ENCODE results near the gene TMEM270.
A peak's percentile ranks its signal among the peaks of the same experiment; 100 is the strongest.

TMEM270 gene

DNA sequence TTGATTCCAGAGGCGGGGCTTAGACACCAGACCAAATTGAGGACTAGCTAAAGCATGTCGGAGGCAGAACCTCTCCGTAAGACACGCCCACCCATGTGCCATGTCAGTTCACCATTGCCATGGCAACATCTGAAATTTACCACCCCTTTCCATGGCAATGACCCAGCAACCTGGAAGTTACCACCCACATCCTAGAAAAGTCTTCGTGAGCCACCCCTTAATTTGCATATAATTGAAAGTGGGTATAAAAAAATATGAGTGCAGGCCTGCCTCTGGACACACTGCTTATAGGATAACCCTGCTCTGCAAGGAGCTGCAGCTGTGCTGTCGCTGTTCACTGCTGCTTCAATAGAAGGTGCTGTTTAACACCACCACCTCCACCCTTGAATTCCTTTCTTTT, 28.0 kb downstream of the TMEM270 start:
- DNase-seq (ENCODE audit: low spot score): peak; percentile 76

DNA sequence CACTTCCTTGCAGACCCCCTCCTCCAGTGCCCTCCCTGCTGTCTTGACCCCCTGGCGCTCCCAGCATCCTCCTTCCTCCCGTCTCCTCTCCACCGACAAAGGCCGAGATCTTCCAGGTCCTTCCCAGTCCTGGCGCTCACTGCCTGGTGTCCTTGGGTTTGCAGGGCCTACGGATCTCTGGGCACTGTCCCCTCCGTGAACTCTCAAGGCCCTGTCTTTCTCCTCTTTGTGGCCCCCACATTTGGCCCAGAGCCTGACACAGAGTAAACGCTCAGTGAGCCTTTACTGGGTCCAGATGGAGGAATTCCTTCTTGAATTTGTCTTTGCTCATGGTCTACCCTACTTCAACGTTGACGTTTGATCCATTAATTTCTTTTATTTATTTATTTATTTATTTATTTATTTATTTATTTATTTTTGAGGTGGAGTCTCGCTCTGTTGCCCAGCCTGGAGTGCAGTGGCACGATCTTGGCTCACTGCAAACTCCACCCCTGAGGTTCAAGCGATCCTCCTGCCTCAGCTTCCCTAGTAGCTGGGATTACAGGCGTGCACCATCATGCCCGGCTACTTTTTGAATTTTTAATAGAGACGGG, 29.7 kb downstream of the TMEM270 start:
- DNase-seq (ENCODE audit: low spot score): no peak

DNA sequence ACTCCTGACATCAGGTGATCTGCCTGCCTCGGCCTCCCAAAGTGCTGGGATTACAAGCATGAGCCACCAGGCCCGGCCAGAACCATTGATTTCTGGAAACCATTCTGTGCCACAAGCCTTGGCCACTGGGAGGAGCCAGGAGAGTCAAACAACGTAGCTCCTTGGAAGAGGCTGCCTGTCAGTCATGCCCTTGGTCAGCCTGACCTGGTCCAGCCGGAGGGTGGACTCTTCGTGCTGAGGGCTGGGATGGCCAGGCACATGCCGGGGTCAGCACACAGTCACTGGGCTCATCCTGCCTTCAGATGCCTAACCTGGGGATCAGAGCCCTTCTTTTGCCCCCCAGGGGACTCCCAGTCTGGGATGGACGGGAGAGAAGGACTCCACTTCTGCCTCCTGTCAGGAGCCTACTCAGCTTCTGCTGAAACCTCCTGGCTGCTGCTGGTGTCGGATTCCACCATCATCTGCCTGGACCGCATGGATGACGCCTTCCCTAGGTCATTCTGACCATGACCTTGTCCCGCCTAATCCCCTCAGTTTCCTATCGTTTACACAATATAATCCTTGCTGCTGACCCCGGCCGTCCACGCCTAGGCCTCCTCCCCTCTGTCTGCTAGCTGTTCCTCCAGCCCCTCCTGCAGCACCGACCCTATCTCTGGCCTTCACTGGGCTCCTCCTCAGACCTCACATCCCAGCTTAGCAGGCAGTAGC, 30.4 kb downstream of the TMEM270 start:
- DNase-seq (ENCODE audit: low spot score): no peak

DNA sequence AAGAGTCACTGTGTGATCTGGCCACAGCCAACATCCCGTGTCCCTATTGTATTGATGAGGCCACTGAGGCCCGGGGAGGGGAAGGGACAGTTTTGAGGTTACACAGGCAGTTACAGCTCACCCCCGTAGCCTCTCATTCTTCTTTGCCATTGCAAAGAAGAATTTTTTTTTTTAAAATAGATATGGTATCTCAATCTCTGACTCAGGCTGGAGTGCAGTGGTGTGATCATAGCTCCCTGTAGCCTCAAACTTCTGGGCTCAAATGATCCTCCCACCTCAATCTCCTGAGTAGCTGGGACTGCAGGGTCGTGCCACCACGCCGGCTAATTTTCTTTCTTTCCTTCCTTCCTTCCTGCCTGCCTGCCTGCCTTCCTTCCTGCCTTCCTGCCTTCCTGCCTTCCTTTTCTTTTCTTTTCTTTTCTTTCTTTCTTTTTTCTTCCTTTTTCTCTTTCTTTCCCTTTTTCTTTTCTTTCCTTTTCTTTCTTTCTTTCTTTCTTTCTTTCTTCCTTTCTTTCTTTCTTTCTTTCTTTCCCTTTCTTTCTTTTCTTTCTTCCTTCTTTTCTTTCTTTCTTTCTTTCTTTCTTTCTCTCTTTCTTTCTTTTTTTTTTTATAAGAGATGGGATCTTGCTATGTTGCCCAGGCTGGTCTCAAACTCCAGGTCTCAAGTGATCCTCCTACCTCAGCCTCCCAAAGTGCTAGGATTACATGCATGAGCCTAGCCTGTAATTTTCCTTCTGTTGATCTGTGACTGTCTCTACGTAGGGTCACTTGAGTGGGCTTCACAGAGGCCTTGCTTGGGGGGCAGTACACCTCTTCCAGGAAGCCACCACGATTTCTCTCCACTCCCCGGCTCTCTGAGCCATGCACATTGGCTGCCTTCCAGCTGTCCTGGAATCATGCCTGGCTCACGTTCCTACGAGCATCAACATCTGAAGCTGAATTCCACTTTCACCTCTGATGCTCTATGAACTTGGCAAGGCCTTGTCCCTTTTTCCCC, 31.3 kb downstream of the TMEM270 start:
- peak; percentile 41 for DNase-seq (ENCODE audit: low spot score)

DNA sequence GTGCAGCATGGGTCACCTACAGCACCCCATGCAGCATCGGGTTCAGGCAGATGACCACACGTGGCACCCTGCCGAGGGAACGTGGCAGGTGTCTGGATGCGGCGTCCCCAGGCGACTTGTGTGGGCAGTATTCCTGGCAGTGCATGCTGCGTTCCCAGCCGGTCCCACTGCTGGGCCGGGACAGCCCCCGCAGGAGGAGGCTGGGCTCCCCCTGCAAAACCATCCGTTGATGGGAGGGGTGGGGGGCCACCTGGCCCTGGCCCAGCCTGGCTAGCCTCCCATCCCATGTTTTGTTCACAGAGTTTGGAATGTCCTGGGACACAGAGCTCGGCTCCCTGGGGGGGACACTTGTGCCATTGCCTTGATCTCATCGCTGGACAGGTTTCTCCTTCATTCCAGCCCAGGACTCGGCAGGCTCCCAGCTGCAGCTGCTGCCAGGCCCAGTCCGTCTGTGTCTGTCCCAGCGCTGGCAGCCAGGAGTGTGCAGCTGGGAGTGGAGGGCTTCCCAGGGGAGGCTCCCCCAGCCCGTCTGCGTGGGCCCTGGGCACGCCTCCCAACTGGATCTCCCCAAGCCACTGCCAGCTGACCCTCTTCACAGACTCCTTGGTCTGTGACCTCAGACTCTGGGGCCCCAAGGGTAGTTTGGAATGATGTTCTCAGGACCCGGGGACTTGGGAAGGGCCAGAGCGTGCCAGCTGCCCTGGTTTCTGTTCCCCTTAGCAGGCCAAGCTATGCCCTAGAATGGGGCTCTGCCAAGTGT, 32.6 kb downstream of the TMEM270 start:
- no peak for DNase-seq (ENCODE audit: low spot score)

DNA sequence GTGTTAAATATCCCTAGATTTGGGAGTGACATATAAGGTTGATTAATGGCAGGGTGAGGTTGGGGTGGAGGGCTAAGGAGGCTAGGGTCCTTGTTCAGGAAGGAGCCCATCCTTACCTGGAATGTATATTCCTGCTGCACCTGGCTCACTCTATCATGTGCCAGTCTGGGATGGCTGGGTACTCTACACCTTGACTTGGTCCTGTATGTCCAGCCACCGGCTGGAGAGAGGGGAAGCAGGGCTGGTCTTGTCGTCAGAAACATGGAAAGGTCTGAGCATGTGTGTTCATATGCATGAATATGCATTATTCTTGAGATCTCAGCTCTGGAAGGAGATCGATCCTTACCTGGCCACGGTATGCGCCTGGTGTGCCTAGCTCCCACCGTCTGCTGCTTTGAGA, 33.2 kb downstream of the TMEM270 start:
- DNase-seq (ENCODE audit: low spot score): no peak

DNA sequence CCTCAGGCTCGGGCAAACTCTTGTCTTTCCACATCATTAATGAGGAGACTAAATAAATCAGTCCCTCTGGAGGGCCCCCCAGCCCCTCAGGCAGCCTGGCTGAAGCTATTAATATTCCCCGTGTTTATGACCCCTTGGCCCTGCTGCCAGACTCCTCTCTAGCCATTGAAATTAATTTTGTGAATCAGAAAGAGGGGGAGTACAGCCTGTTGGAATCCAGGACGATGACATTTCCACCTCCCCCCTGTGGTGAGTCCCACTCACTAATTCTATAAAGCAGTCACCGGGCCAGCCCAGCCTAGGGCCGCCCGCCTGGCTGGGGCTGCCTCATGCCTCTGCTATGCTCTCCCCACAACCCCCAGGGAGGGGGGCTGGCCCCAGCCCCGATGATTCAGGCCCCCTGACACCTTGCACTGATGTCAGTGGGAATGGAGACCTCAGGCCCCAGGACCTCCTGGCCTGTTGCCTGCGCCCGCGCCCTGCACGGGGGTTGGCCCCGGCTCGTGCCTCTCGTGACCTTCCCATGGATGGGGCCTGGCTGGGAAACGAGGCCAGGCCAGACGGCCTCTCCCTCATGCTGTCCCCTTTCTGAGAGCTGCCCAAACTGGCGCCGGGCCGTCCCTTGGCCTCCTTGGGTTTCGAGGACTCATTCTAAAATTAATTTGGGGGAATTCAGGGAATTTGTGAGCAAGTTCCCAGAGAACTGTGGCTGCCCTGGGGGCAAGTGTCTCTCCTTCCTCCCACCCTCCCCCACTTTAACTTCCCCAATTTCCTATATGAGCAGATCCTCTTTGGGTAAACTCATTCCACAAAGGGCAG, 34.0 kb downstream of the TMEM270 start:
- no peak for DNase-seq (ENCODE audit: low spot score)

DNA sequence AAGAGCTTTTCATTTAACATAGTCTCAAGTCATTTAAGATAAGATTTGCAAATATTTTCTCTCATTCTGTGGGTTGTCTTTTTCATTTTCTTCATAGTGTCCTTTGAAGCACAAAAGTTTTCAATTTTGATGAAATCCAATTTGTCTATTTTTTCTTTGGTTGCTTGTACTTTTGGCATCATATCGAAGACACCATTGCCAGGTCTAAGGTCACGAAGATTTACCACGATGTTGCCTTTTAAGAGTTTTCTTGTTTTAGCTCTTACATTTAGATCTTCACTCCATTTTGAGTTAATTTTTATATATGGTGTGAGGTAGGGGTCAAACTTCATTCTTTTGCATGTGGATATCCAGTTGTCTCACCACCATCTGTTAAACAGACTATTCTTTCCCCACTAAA, 34.7 kb downstream of the TMEM270 start:
- DNase-seq (ENCODE audit: low spot score): no peak

DNA sequence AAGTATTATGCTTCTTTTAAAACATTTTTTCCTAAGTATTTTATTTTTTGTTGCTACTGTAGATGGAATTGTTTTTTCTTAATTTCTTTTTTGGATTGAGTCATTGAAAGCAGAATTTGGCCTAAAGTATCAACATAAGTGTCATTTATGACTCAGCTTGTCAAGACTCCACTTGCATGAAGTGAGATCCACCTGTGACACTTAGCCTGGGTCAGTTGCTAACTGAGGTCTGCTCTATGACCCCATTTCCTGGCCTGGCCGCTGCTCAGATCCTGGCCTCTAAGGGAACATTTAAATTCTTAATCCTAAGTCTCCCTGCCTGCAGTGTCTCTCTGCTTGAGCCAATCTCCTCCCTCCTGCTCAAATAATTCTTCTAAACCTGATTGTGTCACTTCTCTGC, 35.5 kb downstream of the TMEM270 start:
- no peak for DNase-seq (ENCODE audit: low spot score)

DNA sequence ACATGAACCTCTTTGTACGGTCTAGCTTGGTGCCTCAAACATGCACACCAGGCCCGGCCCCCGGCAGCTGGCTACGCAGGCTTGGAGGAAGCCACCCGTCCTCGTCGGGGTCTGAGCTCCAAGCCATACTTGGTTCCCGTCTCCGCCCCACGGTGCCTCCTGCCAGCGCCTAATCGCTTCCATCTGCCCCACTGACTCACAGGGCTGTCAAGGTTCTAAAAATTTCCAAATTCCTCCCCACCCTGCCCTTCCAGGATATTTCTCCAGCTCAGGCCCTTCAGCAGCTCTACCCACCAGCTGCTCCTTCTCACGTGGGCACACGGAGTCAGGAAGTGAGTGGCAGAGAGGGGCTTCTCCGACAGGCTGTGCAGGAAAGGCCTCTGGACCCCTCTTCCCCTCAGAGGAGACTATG, 38.8 kb downstream of the TMEM270 start:
- no peak for DNase-seq (ENCODE audit: low spot score)

DNA sequence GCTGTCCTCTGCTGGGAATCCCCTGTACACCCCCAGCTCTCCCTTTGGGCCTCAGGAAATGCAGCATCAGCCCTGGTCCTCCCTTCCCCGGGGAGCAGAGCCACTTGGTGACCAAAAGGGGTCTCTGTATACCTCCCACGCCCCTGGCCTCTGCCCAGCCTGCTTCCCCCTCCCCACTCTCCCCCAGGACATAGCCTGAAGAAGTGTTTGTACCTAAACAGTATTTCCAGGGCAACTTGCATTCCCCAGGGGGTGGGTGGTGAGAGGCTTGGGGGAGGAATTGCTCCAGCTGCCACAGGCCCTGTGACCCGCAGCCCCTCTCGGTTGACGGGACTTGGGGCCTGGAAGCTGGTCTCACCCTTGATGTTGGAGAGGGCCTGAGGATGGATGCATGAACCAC, 39.3 kb downstream of the TMEM270 start:
- no peak for DNase-seq (ENCODE audit: low spot score)

DNA sequence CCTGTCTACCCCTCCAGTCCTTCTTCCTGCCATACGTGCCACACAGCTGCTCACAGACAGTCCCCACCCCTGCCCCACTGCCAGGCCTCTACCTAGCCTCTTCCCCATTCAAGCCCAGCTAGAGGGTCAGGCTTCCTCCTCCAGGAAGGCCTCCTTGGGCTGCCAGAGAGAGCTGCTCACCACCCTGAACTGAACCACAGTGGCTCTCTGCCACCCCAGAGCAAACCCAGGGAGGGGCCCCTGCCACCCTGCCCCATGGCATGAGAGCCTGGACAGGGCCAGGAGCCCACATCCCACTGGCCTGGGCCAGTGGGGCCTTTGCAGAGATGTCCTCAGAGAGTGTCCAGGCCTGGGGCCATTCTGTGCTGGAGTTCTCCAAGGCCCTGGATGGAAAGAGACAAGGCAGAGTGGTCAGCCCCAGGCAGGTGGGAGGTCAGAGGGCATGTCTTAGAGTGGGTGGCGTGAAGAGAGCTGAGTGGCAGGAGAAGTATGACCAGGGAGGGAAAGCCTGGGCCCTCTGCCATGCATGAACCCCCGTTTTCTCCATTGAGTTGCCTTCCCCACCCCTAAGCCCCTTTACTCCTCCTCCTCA, 40.4 kb downstream of the TMEM270 start:
- DNase-seq (ENCODE audit: low spot score): no peak

DNA sequence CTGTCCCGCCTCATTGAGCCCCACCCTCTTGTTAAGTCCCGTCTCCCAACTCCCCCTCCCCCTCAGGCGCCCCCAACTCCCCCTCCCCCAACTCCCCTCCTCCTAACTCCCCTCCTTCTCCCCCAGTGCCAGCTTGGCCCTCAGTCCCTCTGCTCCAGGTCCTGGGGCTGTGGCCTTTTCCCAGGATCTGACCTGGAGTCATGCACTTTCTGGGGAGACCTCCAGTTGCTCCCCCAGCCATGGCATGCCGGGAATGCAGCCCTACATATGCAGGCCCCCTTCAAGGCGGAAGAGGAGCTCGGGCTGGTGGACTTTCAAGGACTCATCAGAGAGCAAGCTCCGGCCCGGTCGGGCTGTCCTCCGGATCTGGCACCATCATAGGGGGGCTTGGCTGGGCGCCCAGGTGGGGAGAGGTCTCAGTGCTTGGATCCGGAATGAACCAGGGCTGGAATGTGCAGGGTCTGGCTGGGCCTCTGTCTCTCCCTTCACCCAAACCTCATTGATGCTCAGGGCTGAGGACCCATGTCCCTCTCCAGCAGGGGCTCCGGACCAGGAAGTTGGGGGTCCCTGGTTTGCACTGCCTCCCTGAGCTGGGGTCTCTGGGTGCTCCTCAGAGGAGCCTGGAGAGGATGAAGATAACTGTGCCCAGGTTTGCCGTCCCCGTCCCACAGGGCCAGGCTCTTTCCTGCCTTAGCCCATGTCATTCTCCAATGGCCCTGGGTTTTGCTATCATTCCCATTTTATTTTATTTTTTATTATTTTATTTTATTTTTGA, 41.1 kb downstream of the TMEM270 start:
- DNase-seq (ENCODE audit: low spot score): no peak

DNA sequence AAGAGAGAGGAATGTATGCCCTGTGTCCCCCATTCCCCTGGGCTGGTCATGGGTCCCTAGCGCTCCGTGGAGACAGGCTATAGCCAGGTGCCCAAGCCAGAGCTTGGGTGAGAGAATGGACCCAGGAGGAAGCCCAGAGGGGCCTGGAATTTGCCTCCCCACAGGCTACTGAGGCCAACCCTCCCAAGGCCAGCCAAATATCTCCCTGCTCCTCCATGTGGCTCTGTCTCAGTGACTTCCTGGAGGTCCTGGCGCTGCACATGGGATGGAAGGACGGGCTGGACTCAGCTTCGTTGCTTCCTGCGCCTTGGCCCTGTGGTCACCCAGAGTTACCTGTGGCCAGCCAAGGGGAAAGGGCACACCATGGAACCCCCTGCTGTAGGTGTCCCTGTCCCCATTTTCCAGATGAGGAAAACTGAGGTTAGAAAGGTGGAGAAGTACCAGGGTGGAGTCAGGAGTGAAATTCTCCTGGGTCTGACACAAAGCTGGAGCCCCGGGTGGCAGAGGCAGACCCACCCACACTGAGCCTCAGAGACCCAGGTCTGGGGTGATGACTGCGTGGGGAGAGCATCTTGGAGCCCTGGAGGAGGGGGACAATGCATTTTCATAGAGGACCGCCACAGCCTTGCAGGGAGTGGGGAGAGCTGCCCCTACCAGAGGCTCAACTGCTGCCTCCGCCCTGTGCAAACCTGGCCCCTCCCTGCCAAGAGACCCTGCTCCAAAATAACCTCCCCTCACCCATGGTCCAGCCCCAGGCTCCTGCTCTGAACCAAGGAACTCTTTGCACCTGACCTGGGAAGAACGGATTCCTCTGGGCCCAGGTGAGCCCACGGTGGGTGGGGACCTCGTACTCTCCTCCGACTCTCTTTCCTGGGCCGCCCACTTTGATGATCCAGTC, 42.6 kb downstream of the TMEM270 start:
- DNase-seq (ENCODE audit: low spot score): no peak

DNA sequence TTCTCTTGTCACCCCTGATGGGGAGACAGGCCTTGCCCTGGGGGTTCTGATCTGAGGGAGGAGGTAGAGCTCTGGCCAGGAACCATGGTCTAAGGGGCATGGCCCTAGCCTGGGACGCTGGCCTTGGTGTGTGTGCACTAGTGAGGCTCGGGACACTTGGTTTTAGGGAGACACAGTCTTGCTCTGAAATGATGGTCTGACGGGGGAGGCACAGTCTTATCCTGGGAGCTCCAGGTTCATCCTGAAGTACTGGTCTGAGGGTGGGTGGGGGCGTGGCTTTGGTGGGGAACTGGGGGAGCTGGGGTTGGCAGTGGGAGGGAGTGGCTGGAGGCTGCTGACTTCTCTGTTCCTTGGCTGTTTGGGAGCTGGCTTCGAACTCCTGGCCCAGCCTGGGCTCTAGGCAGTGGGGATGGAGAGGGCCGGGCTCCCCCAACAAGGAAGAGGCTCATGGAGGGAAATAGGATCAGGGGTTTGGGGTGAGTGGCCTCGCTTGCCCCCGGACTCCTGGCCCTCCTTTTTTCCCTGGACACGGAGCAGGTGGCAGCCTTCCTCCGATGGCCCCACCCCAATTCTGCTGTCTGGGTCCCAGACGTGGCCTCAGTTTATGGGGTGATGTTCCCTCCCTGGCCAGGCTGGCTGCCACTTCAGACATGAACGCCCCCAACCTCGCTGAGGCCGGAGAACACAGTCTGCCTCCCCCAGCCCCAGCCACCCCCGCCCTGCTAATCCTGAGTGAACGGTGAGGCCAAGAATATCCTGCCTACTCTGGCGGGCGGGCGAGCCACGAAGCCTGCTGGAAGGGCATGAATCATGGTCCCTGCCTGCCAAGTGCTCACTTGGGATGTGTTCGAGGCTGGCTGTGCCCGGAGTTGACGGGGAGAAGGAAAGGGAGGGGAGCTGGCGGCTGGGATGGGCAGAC, 43.5 kb downstream of the TMEM270 start:
- no peak for DNase-seq (ENCODE audit: low spot score)

DNA sequence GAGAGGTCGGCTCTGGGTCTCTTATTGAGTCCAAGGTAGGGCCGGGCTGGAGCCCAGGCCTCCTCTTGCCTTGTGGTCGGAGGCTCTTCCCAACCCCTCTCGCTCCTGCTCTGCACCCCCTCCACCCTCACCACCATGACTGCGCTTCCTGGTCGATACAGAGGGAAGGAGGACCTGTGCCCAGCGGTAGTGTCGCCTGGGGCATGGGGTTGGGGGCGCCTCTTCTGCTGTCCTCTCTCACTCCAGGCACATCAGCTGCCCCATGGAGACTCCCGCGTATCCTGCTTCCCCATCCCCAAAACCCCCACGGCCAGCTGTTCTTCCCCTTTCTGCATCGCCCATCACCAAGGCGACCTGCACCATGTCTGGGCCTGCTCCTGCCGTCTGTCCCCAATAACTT, 44.4 kb downstream of the TMEM270 start:
- DNase-seq (ENCODE audit: low spot score): no peak

DNA sequence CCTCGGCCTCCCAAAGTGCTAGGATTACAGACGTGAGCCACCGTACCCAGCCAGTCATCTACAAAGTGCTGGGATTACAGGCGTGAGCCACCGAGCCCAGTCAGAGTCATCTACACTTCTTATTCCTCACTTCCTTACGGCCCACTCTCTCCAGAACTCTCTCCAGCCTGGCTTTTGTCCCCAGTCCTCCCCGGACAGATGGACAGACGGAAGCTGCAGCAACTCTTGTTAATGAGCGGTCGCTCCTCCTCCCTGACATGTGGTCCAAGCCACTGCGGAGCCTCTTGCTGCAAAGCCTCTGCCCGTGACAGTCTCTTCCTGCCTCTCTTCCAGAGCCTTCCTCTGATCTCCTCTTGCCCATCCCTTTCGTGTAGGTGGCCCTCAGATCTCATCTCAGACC, 45.9 kb downstream of the TMEM270 start:
- no peak for DNase-seq (ENCODE audit: low spot score)

DNA sequence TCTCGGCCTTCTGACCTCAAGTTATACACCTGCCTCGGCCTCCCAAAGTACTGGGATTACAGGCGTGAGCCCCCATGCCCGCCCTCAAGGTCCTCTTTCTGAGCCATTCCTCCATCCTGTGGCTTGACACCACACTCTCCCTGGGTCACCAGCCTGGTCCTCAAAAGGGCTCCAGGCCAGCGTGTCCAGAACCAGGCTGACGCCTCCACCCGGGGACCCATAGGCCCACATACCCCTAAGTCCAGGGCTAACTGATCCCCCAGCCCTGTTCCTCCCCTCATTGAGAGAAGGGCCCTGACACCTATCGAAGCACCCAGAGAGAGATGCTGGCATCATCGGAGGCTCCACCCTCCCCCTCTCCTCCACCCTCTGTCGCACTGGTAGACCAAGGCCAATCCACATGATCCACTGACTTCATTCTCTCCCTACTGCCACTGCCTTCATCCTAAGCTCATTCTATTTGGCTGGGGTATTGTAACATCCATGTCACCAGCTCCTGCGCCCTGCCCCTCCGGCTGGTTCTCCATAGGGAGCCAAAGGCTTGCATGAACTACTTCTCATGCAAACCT, 46.7 kb downstream of the TMEM270 start:
- DNase-seq (ENCODE audit: low spot score): no peak
